Left renal pelvis (tissue), 4 donors: ENCODE measurements around the gene ERC2. TPM values are rescaled to one million over a fixed set of nuclear protein-coding genes. Genes with fewer than 3 reads are reported as not detected.

Source experiments
- DNase-seq, 4 donors: peaks; one replicate each; pipeline ENCODE4 v3.0.0-alpha.2; 2013; ENCODE audit warnings: low read depth in 4 of 4, low spot score in 3 of 4
- polyA plus RNA-seq, 4 donors: library from polyadenylated mRNA; unstranded; fragments of 120-200 nt; gene quantifications; one replicate each; pipeline ENCODE4 v1.2.1, GENCODE V29; 2013; ENCODE audit not compliant: insufficient read length in 4 of 4

The ERC2 gene
- polyA plus RNA-seq, 4 donors: 1.2 to 5.3 (median 2.9) TPM

DNA sequence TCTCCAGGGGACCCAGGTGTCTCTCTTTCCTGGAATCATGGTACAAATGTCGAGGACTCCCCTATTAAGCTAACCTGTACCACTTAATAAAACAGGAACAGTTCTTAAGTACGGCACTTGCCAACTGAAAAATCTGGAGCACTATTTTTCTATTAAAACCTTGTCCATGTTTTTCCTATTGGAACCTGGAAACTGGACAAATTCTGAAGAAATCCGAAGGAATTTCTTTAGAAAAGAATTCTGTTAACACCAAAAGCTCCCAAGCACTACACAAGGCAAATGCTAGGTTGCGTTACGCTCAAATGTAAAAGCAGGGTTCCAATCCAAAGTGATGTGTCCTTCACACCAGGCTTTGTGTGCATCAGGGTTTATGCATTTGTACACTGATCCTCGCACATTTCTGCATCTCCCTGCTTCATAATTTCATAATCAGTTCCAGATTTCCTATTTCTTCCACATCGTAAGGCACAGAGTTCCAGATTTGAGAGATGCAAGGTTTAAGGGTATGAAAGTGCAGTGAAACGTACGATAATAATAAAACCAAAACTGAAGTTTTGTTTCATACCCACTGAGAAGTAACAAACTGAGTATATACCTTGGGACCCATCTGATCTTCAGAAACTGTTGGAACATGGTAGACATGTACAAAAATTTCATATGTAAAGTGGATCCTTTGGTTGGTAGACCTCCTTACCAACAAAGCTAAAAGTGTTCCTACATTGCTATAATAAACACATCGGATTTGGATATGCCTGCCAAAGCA lies 849.0 kb downstream of the ERC2 start:
- DNase-seq: no peak

DNA sequence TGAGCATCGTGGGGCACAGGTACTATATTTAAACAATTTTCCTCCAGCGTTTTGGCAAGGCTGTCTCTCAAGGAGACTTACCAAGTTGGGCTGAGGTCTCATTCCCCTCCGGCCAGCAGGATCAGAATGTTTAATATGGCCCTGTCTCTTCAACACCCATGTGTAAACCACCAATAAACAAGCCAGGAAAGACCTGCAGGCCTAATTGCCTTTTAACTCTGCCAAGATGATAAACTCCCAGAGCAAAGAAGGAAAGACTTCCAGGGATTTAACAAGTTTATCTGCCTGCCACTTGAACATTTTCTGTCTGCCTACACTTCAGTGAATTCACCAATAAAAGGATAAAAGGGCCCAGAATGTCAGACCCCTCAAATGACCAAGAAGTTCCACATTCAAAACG lies 850.9 kb downstream of the ERC2 start:
- DNase-seq: no peak

DNA sequence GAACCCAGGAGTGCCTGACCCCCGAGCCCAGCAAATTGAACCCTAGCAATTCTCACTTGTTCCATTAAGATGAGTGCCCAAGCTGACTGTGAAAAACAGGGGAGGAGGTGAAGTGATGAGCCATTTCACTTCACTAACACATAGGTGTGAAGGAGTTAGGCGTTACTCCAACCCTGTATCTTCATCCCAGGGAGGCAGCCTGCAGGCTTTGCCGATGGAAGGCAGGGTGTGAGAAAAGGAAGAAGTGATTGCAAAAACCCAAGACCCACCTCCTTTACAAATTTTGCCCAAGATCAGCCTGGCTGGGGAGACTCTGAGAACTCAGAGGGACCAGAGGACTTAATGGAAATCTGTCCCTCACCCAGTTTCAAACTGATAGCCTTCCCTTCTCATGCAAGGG lies 851.5 kb downstream of the ERC2 start:
- no peak for DNase-seq

DNA sequence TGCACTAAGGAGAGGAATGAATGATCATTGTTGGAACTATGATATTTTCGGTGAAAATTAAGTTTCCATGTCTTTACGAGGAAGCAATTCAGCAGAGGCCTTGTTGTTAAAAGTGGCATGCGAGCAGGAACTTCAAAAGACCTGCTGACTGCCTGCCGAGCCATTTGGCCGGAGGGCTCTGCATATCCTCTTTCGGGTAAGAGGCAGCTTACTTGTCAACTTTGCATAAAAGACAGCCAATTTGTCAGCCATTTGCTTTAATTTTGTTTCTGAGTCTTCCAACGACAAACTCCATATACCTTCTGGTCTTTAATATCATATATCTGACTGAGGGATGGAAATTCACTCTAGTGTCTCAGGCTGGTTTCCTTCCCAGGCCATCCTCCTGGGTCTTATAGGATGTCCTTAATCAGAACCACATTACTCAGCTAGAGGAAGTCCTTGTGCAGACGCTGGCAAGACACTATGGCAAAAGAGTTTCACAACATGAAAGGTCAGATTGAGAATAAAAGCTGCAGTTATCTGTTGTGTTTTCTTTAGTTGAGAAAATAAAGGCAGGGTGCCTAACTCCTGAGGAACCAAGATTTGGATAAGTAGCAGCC lies 852.5 kb downstream of the ERC2 start:
- no peak for DNase-seq

DNA sequence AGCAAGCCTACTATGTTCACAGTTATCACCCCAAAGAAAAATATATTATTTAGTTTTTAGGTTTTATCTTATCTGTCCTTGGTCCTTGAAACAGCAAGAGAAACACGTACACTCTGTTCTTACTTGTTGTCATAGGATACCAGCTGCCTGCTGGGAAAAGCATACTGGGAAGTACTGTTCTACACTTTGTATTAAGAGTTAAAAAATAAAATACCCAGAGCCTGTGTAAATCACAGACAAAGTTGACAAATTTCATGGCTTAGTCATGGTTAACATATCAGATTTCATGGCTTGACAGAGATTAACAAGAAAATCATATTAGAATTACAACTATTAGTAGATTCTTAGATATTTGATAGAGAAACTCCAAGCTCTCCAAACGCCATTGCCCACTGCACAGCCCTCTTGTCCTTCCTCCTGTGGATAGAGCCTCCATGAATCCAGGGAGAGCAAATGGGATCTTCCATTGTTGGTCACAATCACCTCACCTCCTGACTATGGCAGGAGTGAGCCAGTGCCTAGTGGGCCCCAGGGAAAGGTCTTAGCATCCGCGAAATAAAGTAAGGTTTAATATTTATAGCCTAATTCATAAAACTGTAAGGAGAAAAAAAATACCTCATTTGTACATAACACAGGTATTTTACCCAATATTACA lies 853.1 kb downstream of the ERC2 start:
- no peak for DNase-seq

DNA sequence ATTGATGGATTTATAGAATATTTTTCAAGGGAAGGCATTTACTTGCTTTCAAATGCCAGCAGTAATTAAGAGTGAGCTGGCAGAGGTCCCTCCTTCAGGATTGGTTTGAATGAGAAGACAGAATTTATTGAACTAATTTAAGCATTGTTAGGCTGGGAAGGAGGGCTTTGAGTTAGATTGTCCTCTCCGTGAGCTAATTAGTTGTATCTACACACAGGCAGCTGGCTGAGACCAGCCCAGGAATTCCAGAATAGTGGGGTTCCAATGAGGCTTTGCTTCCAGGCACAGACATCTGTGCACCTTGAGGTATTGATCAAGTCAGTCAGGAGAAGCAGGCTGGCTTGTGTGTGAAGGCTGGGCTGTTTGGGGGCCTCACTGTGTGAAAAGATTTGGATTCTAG lies 857.1 kb downstream of the ERC2 start:
- no peak for DNase-seq

DNA sequence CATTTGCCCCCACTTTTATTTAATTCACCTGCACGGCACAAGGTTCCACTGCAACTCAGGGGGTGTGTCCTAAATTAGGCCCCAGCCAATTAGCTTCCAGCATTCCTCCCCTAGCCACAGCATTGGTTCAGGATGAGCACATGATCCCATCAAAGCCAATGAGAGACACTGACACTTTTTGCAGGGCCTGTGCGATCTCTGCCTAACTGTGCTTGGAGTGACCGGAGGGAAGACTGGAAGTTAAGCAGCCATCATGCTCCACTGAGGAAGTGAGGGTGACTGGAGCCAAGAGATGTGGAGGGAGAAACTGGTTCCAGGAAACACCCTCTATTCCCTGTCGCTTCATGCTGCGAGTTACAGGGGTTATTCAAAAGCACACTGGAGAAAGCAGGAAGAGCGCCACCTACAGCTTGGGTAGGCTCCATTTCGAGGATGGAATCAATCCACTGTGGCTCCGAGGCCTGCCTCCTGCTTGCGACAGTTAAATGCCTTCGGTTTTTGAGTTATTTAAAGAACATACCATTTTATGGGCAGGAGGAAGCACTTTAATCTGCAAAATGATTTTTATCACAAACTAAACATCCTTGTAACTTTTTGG lies 858.9 kb downstream of the ERC2 start:
- DNase-seq: no peak

DNA sequence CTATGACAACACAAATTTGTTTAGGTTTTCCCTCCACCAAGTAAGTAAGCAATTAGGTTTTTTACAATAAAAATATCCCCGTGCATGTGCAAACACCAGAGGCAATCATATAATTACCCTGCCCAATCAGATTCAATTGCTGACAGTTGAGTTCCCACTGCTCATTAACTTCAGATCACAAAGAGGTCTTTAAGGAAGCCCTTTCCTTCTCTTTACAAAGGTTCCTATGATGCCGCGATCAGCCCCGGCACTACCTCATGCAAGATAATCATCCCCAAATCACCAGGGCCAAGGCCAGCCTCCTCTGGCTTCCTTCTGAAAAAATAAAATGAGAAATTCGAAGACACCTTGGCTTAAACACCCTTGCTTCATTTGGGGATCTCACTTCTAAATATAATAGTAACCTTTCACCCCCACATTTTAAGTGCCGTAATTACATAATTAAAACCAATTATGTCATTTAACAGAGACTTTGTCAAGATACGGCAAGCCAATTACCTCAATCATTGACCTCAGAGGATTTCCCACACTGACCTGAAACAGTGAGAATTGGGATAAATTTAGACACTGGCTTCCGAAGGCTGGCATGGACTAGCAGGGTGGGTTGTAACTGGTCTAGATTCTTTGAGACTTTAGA lies 859.8 kb downstream of the ERC2 start:
- no peak for DNase-seq

DNA sequence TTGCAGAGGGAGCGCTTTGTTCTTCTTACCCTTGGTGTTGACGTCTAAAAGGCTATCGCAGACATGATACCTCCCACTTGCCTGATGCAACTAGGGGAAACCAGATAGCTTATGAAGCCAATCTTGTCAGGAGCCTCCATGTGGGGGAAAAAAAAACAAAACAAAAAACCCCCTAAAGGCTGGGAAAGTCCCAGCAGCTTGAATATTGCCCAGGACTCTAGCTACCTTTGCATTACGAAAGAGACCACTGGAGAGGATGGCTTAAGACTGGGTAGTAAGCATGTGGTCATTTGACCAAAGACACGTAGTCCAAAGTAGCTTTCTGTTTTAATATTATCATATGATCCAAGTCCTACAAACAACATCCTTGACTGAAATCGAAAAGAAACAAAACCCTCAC lies 860.4 kb downstream of the ERC2 start:
- no peak for DNase-seq

DNA sequence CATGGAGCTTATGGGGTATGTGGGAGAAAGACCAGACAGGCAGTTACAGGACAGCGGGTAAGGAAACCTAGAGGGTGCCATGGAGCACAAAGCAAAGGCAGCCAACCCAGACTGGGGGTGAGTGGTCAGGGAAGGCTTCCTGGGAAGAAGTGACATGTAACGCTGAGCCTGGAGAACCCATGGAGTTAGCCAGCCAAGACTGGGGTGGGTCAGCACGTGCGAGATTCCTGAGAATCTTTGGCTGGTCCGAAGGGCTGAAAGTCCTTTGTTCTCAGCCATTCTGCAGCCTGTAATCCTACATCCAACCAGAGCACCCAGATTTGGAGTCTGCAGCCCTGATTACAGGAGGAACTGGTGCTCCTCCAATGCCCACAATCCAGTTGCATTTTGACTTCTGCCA lies 861.1 kb downstream of the ERC2 start:
- no peak for DNase-seq

DNA sequence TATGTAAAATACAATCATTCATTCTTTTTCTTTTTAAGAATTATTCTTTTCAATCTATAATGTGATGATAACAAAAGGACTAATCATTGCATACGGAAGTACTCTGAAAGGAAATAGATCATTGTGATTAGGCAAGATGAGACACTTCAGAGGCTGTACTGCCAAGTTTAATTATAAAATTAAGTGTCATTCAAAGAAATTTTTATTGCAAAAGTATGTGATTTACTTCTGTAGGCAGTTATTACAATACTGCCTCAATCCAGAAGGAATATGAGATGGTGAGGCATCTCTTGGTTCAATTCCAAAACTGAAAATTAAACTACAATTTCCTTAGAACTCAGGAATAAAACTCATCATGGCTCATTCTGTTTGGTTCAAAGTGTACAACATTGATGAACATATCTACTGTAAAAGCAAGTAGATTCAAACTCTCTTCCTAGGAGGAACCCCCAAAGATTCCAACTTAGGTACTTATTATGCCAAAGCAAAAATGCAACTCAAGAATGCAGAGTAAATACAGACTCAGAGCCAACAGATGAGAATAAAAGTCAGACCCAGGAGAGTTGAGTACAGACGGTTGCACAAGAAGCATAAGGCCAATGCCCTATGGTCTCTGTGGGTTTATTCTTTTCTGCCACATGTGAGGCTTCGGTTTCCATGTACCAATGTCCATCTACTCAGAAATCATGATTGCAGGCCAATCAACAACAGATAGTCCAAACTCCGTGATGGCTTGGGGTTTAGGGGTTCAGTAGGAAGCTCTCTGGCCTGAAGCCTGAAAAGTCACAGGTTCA lies 862.6 kb downstream of the ERC2 start:
- DNase-seq: no peak

DNA sequence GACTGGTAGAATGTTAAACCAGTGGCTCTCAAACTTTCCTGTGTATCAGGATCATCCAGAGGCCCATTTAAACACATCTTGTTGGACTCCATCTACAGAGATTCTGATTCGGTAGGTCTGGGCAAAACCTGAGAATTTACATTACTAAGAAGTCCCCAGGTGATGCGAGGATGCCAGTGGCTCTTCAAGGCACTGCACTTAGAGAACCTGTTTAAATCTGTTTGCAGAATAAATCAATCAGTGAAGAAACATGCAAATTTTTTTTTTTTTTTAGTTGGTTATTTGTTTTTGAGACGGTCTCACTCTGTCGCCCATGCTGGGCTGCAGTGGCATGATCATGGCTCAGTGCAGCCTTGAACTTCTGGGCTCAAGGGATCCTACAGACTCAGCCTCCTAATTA lies 863.4 kb downstream of the ERC2 start:
- no peak for DNase-seq

DNA sequence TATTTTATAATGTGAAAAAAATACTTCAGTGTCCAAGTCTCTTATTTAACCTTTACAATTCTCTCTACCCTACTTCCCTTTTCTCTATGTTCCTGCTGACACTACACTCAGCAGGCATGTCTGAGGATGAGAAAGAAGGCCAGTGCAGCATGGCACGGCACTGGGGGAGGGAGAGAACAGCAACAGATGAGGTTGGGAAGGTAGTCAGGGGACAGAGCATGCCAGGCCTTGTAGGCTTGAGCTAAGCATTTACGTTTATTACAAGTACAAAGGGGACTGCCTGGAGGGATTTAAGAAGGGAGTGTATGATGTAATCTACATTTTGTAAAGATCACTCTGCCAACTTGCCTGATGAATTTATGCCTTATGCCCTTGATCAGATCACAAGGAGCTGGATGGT lies 863.9 kb downstream of the ERC2 start:
- no peak for DNase-seq

DNA sequence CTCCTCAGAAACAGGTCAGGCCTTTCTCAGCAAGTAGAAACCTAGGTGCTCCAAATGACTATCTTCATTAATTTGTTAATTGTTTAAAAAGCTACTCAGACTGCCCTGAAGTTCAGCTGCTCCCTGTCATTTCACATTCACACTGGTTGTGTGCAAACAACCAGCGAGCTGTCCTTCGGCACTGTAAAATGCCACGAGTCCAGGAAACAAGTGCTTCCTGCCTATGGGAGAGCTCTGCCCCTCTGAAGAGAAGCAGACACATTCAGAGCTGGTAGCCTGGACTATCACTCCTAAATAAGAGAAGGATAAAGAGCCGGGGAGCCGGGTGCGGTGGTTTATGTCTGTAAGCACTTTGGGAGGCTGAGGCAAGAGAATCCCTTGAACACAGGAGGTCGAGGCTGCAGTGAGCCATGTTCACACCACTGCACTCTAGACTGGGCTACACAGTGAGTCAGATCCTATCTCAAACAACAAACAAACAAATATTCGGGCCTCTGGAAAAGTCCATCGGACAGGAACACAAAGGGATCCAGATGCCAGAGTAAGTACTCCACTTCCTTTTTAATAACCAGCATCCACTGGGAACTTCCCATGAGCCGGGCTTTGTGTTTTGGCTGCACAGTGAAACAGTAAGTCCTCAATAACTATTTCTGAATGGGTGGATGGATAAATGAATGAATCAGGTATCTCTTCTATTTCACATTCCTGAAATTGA lies 866.7 kb downstream of the ERC2 start:
- DNase-seq: no peak

DNA sequence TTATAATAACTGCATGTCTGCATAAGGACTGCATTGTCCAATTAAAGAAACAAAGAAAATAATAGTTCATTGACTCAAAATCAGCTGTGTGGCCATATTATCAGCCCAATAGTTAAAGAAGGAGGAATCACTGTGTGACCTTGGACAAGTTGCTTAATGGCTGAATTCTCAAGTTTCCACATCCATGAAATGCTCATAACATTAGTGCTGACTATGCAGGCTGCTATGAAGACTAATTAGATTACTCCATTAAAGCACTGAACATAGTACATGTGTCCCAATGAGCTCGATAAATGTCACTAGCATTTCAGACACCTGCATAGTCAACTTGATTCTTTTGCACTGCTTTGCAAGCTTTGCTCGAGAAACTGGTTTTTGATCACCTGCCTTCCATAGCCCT lies 870.0 kb downstream of the ERC2 start:
- no peak for DNase-seq

DNA sequence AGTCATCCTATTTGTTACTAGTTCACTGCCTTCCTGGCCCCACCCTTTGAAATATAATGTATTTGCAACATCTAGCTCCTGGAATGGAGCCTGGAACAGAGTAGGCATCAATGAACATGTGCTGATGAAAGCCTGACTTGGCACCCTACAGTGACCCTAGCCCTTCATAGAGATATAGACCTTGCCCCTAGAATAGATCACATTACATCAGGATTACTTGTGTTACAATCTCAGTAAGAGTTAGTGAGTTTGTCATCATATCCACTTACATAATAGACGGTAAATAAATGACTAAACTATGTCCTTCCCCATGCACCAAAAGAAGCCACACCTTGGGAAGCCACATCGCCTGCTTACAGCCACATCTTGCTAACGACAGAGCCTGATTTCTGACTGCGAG lies 870.6 kb downstream of the ERC2 start:
- no peak for DNase-seq

DNA sequence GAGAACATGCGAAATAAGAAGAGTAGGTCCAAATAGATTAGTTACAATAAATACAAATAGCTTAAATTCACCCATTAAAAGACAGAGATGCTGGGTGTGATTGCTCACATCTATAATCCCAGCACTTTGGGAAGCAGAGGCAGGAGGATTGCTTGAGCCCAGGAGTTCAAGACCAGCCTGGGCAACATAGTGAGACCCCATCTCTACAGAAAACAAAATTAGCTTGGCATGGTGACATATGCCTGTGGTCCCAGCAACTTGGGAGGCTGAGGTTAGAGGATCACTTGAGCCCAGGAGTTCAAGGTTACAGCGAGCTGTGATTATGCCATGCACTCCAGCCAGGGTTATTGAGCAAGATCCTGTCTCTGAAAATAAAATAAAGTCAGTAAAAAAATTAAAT lies 872.1 kb downstream of the ERC2 start:
- no peak for DNase-seq

DNA sequence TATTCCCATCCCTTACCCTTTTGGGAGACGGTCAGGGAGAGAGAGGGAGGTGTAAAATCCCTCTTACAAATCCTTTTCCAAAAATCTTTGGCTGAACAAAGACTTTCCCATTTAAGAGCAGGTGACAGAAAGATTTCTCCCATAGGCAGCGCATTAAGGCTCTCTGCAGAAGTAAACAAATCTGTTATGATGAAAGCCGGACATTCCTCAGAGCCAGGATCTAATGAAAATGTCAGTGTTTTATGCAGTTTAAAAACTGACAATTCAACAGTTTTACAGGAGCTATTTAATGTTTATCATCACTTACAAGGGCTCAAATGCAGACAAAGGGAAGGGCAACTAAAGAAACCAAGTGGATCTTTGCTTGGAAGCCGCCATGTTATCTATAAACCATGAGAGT lies 872.8 kb downstream of the ERC2 start:
- no peak for DNase-seq

DNA sequence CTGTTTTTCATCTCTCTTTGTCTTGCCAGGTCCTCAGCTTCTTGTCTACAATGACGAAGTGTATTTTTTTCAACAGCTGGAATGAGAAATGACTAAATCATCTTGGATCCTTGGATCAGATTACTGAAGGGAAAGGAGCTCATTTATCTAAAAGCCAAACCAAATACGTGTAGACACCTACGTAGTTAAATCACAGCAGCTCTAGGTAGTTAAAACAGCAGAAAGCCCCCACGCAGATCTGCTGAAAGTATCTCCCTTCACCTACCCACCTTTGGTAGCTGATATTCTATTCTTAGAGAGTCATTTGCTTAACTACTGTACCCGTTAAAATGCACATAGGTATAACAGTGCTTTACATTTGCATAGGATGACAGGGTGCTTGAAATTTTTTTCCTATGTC lies 875.7 kb downstream of the ERC2 start:
- no peak for DNase-seq

DNA sequence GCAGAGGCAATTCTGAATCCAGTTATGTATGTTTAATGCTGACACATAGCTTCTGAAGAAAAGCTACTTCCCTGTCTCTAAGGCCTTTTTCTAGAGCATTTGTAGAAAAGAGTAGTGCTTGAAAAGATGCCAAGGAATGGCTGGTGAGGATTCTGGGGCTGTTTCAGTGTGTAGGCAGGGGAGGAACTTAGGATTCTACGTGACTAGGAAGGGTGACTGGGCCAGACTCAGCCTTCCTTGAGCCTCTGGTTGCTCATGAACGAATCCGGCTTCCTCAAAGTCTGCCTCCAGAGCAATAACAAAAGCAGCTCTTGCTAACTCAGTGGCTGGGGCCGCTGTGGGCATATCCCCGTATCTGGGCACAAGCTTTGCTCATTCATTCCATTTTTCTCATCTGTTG lies 876.4 kb downstream of the ERC2 start:
- no peak for DNase-seq
